Cerebellar nuclear complex (tissue), 1 donor: Measurements from ENCODE around the gene MED27.

Source experiments
- DNase-seq, 2 experiments: peaks; one replicate each; lab custom pipeline; 2025; lab: John Stamatoyannopoulos, UW

MED27 gene, protein sequence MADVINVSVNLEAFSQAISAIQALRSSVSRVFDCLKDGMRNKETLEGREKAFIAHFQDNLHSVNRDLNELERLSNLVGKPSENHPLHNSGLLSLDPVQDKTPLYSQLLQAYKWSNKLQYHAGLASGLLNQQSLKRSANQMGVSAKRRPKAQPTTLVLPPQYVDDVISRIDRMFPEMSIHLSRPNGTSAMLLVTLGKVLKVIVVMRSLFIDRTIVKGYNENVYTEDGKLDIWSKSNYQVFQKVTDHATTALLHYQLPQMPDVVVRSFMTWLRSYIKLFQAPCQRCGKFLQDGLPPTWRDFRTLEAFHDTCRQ

DNA sequence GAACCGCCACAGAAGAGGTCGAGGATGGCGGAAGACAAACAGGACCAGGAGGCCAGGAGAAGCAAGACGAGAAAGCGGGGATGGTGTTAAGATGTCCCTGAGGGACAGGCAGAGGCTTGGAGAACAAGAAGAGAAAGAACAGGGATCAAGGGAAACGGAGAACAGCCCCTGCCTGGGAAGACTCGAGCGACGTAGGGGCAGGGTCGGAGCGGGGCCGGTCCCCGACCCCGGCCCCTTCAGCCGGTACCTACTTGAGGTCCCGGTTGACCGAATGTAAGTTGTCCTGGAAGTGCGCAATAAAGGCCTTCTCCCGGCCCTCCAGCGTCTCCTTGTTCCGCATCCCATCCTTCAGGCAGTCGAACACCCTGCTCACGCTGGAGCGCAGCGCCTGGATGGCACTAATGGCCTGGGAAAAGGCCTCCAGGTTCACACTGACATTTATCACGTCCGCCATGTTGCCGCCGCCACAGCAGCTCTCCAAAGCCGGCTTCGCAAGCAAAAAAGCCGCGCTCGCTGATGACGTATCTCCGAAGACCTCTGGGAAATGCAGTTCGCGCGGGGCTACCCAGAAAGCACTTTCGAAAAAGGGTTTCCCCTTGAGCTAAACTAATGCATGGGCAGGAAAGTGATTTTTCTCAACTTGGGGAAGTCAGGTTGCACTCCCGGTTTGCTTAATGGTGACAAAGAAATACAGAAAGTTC, at the start of gene MED27:
MED27 (minus strand) TSS at position 477 of the 701 bp plus-strand sequence; CDS start at position 454, 23 bp downstream.
- DNase-seq: peak in 1 of 2 experiments; percentile 42

DNA sequence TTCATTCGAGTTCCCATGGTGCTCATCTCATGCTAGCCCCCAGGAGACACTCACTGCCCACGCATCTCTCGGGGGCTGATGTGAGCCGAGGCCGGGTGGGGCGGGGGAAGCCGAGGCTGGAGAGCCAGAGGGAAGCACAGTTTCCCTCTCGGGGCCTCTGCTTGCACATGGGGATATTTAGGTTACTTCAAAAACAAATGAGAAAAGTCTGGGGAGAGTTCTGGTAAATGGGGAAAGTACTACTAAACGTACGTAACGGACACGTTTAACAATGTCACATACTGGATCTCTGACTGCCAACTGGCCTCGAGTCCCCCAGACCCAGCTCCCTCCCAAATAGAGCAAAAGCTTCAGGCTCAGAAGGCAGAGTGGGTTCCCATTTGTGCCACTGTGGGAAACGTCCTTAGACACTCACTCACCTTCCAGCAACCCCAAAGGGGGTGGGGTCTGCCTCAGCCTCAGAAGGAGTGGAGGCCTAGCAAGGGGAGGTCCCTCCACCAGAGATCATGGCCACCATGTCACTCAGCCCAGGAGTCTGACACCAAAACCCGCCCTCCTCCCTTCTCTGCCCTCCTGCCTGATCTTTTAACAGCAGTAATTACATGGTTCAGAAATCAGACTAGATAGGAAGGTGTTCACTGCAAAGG, 48.3 kb upstream of the MED27 start:
- no peak for DNase-seq

DNA sequence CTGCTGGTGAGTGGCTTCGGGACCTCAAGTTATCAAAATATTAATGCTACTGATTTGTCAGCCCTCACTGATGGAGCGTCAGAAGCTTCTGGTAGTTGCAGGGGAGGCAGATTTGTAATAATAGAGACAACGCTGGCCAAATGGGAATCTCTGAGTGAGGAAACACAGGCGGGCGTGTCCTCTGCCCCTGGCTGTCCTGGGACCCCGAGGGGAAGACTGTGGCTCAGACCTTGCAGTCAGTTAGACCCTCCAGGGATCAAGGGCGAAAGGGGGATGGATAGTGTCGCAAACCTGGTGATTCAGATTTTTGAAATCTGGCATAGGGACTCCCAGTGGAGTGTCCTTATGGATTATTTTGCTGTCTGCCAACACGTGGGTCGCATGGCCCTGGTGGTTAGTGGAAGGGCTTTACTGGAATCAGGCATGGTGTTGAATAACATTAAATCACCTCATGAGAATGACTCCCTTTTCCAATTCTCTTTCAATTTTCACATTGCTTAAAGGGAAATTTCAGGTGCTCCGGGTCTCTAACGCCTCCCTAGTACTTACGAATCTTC, 47.1 kb upstream of the MED27 start:
- DNase-seq: no peak

DNA sequence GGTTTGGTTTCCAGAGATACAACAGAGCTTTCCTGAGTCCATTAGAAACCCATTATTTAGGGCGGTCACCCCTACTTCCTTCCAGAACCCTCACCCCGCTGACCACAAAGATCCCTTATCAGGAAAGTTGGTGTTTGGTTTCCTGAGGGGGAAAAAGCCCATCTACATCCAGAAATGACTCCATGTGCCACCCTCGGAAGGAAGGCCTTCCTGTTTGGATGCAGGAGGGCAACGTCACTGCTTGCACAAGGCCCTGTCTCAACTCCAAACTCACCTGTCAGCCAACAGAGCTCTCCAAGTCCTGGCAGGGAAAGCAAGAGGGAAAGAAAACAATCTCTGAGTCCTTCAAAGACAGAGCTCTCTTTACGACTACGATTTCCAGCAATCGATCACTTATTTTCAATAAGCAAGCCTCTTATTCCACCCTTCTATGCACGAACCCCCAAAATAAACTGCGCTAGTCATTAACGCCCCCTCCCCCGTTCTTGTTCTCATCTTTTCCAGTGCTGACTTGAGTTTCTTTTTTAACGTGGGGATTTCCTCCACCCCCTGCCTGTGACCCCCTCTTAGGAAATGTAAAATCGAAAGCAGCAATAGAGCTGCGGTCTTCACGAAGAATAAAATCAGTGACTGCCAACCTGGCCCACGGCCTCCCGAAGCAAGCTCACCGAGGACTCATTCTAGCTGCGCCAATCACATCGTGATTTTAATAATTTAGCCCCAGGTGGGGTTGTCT, 46.4 kb upstream of the MED27 start:
- DNase-seq: no peak

DNA sequence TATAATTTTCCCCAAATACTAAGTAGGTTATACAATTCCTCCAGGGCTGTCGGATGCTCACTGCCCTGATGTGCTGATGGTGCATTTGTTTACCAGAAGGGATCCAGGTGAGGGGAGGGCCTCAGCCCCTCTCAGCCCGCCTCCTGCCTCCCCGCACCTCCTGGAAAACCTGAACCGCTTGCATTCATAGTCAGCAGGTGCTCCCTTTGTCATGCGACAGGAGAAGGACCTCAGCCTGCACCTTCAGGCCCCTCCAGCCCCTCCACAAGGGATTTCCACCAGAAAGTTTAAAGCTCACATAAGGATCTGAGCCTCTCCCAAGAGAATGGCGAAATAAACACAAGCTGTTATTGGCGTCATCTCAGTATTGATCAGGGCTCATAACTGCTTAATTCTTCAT, 45.7 kb upstream of the MED27 start:
- DNase-seq: no peak

DNA sequence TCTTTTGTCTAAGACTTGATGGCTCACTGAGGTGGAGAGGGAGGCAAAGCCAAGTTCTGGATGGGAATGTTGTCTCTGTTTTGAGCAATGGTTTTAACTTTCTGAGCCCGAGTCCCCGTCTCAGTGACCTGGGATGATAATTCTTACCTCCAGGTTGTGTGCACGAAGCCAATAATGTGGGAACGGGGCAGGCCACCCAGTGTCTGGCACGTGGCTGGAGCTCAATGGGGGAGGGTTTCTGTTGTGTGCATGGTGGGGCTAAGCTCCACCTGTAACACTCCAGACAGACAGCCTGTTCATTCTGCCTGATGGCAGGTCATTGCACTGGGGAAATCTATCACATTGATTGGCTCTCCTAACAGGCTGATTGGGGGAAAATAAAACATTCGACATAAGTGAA, 45.1 kb upstream of the MED27 start:
- DNase-seq: no peak

DNA sequence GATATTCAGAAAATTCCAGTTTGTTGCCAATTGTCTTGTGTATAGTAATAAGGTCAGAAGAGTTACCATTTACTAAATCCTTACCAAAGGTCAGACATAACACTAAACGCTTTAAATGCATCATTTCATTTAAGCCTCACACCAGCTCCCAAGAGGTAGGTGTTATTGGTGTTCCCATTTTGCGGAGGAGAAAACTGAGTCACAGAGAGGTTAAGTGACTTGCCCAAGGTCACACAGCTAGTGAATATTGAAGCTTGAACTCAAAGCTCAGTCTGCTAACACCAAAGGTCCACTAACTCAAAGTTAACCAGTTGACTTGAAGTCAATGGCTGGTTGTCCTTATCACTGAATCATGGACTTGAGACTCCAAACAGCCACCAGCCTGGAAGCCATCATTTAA, 41.4 kb upstream of the MED27 start:
- DNase-seq: no peak

DNA sequence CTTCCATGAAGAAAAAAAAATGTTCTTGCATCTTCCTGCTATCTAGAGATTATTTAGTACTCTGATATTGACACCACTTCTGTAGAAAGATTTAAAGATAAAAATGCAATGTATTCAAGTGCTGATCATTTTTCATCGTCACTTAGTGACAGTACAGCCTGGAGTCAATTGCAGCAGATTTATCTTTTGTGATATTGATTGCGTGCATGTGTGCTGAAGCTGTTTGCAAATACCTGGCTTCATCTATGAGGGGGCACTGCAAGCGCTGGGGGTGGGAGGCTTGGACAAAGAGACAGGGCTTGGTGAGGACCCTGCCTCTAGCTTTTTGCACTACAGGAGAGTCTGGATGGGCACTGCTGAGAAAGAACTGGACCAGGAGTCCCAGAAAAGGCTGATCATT, 38.0 kb upstream of the MED27 start:
- DNase-seq: no peak

DNA sequence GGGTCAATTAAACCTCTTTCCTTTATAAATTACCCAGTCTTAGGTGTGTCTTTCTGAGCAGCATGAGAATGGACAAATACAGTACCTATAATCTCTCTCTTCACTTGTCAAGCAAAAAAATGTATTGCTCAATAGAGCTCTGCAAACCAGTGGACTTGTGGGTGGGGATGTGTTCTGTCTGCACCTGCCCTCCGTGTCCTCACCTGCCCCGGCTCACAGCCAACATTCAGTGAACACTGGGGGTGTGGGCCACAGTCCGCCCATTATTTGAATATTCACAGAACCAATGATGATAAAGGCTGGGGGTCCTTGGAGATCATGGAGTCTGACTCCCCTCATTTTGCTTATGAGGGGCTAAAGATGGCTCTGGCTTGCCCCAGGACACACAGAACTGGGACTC, 36.9 kb upstream of the MED27 start:
- DNase-seq: no peak

DNA sequence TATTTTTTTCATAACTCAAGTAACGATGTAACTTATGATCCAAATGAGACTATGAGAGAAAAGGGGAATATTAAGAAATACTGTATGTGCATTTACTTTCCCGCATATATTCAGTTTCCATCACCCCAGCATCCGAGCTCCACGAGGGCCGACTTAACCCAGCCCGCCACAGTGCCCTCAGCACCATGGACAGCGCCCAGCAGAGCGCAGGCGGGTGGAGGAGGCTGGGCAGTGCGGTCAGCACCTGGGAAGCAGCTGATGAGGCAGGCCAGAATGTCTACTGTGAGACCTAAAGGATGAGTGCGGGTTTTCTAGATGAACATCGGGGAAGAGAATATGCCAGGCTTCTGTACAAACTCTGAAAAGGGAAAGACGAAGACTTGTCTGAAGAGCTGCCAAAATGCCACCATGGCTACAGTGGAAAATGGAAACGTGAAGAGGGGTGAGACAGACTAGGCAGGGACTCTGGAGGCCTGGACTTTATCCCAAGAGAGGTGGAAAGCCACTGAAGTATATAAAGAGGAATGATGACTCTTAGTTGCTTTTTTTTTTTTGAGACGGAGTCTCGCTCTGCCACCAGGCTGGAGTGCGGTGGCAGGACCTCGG, 34.5 kb upstream of the MED27 start:
- DNase-seq: no peak

DNA sequence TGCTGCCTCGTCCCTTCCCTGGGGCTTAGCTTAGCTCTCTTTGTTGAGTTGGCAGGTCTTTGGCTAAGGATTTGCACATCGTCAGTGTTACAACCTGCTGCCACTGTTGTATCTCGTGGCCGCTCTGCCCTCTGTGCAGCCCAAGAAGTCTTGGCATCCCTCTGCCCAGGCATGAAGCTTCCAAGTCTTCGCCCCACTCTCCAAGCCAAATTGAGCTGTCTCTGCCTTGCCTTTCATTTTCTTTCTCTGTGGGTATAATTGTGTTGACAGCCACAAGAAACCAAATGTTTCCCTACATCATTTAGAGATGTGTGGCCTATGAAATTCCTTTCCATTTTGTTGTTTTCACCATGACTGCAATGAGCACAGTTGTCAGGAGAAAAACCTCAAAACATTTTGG, 29.6 kb upstream of the MED27 start:
- DNase-seq: no peak

DNA sequence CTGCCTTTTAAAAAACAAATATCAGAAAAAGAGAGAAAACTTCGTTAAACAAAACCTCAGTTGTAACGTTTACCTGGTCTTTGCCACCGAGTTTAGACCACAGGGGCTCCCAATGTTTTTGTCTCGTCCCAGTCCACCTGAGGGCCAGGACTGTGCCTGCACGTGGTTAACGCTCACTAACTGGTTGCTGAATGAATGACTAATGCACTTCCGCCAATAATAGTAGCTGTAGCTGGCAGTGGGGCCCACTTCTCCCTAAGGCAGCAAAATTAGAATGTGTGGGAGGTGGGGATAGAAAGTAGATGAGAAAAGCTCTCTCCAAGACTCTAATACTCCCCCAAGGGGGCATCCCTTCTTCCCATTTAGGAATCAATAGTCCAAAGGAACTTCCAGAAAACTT, 29.1 kb upstream of the MED27 start:
- no peak for DNase-seq

DNA sequence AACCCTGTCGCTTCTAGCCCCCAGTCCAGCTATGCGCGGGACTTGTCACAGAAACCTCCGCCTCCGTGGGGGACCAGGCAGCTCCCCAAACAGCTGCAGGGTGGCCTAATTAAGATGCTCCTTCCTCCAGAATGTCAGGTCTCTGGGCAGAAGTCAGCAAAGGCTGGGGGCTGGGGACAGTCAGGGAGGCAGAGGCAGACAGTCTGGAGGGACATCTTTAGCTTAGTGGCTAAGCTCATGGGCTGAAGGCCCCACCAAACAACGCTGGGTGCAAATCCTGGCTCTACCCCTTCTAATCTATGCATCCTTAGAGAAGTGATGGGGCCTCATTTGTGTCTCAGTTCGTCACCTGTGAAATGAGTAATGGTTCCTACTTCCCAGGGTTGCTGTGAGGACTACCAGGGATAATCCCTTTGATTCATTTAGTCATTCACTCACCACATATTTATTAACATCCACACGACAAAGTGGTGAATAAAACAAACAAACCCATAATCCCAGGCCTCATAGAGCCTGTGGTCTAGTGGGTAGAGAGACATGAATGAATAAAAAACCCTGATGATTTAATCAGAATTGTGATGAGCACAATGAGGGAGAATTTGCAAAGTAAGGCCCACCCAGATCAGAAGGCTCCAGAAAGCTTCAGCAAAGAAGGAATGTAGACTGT, 20.2 kb upstream of the MED27 start:
- DNase-seq: no peak

DNA sequence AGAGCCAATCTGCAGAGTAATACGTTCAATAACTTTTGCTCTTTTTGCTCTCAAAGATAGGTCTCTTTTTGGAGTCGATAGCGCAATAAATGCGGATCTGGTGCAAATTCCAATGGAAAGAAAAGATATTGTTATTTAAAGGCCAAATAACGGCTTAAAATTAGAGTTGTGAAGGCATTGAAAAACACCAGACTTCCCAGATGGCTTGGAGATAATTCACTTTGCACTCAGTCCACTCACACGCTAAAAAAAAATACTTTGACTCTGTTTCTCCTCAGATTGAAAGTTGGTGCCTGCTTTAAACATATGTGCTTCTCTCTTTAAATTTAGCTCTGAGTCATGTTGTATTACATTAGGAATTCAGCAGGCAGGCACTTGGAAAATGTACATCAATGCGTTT, 19.5 kb upstream of the MED27 start:
- DNase-seq: no peak

DNA sequence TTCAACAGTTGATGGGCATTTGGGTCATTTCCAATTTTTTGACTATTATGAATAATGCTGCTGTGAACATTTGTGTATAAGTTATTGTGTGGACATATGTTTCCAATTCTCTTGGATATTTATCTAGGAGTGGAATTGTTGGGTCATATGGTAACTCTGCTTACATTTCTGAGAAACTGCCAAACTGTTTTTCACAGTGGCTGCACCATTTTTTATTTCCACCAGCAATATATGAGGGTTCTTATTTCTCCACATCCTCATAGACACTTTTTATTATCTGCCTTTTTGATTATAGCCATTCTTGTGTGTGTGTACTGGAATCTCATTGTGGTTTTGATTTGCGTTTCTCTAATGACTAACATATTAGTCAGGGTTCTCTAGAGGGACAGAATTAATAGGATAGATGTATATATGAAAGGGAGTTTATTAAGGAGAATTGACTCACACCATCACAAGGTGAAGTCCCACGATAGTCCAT, 14.7 kb upstream of the MED27 start:
- DNase-seq: no peak

DNA sequence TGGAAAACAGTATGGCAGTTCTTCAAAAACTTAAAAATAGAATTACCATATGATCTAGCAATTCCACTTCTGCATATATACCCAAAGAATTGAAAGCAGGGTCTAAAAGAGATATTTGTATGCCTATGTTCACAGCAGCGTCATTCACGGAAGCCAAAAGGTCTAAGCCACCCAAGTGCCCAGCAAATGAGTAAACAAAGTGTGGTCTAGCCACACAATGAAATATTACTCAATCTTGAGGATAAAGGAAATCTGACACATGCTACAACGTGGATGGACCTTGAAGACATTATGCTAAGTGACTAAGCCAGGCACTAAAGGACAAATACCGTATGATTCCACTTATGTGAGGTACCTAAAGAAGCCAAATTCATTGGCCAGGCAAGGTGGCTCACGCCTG, 11.1 kb upstream of the MED27 start:
- DNase-seq: no peak

DNA sequence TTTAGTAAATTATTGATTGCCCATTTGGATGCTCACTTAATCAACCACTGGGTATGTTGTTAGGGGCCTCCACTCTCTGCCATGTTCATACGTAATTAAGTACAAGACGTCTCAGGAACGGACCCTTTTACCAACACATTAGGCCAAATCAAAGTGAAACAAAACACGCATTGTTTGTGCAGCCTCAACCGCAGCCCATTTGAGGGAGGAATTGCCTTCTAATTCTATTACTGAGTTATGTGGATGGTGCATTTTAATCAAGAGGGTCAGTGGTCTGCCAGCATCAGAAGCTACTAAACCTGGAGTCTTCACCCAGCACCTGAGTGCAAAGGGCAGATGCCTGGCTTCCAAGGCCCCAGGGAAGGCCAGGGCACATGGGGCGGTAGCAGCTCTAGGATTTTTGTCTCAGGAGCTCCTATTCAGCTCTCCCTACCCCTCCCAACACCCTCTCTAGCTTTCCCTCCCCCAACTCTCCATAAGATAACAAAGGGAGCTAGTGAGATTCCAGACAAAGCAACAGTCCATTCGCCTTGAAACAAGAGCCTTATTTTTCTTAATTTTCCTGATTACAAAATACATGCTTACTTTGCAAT, 7.9 kb upstream of the MED27 start:
- no peak for DNase-seq

DNA sequence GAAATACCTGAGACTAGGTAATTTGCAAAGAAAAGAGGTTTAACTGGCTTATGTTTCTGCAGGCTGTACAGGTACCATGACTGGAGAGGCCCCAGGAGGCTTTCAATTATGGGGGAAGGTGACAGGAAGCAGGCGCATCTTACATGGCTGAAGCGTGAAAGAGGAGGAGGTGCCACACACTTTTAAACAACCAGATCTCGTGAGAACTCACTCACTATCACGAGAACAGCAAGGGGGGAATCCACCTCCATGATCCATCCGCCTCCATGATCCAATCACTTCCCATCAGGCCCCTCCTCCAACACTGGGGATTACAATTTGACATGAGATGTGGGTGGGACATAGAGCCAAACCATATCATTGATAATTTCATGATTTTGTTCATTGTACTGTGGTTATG, 2.5 kb upstream of the MED27 start:
- no peak for DNase-seq

DNA sequence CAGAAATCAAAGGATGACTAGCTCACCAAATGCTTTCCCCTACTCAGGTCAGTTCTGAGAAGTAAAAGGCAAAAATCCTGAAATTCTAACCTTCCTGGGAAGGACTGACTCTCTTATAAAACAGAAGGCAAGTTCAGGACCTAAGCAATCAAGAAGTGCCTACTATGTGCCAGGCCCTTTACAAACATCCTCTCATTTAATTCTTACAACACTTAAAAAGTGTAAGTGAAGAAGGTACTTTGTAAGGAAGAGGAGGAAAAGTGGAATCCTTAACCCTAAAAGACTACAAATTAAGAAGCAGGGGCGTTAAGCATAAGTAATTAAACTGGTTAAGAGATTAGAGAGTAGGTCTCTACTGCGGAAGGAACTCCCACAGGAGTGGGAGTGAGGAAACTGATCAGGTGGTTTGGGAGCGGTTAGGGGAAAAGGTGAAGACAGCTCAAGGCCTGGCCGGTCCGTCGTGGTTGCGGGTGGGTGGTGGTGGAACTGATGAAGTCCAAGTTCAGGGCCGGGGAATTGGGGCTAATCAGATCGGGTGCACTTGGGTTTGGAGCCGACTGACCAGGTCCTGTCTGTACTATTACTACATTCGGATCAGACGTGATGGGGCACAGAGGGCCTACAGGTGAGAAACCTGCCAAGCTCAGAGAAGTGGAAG, 839 bp downstream of the MED27 start:
- no peak for DNase-seq
